Lung (tissue), 12 donors: ENCODE measurements around the gene EEF1E1. TPM values are rescaled to one million over a fixed set of nuclear protein-coding genes. Genes with fewer than 3 reads are reported as not detected.
A peak's percentile ranks its signal among the peaks of the same experiment; 100 is the strongest.

Source experiments
- ATAC-seq: fragments of 200-7000 bp; cut with Tn5 transposase; one replicate; pipeline ENCODE4 v1.9.1; 2020; ENCODE audit warnings: moderate number of reproducible peaks; ENCODE audit not compliant: insufficient read depth, low FRiP score
- DNase-seq, 3 donors: peaks; one replicate each; pipeline ENCODE4 v3.0.0-alpha.2; 2013 to 2017
- H3K27ac ChIP-seq, 2 donors: one replicate each; pipeline ENCODE4 v1.5.1; 2013; ENCODE audit warnings: mild to moderate bottlenecking in 2 of 2, moderate library complexity in 2 of 2, control low read depth in 1 of 2, inconsistent platforms in 1 of 2, low read depth in 1 of 2, low read length in 1 of 2
- H3K27me3 ChIP-seq, 3 donors: one replicate each; pipeline ENCODE4 v1.5.1; 2013; ENCODE audit warnings: low read length in 2 of 3; ENCODE audit not compliant: control insufficient read depth in 3 of 3, insufficient read depth in 3 of 3
- H3K36me3 ChIP-seq, 4 donors: one replicate each; pipeline ENCODE4 v1.5.1; 2013; ENCODE audit warnings: low read length in 4 of 4, mild to moderate bottlenecking in 1 of 4, moderate library complexity in 1 of 4; ENCODE audit not compliant: control insufficient read depth in 4 of 4, insufficient read depth in 4 of 4
- H3K4me1 ChIP-seq, 5 donors: one replicate each; pipeline ENCODE4 v1.5.1; 2013; ENCODE audit warnings: low read length in 5 of 5, mild to moderate bottlenecking in 2 of 5, moderate library complexity in 1 of 5; ENCODE audit not compliant: control insufficient read depth in 5 of 5, insufficient read depth in 5 of 5
- H3K4me3 ChIP-seq: one replicate; pipeline ENCODE4 v1.5.1; 2013; ENCODE audit warnings: mild to moderate bottlenecking, control low read depth, moderate library complexity
- H3K9ac ChIP-seq, 2 donors: one replicate each; pipeline ENCODE4 v1.5.1; 2013; ENCODE audit warnings: low read length in 2 of 2, control low read depth in 1 of 2; ENCODE audit not compliant: insufficient read depth in 1 of 2
- H3K9me3 ChIP-seq, 4 donors: one replicate each; pipeline ENCODE4 v1.5.1; 2013; ENCODE audit warnings: low read length in 3 of 4, mild to moderate bottlenecking in 1 of 4, moderate library complexity in 1 of 4; ENCODE audit not compliant: control insufficient read depth in 4 of 4, insufficient read depth in 3 of 4
- WGBS, 2 donors: extraction: QIAGEN DNeasy Blood & Tissue Kit; methylation state at CpG; one replicate each; pipeline ENCODE4 v1.1.7; 2013; 5-methylcytosine and 5-hydroxymethylcytosine counted together
- polyA plus RNA-seq, 2 donors: library from polyadenylated mRNA; stranded (reverse); fragments of 200-250 nt; gene quantifications; one replicate each; pipeline ENCODE4 v1.2.1, GENCODE V29; 2013
- total RNA-seq, 2 donors: library from RNA; depleted of rRNA in 1 of 2; stranded (reverse); fragments of >200 nt in 1 of 2; gene quantifications; one replicate each; pipeline ENCODE4 v1.2.1, GENCODE V29; 2014 to 2021
- TF ChIP-seq, protein P1 (sequence below): IDR thresholded peaks from 2 replicates; pipeline ENCODE4 v1.5.1; 2012; ENCODE audit warnings: mild to moderate bottlenecking; ENCODE audit errors: control extremely low read depth, extremely low read depth
- donor health status: control.
- donor health status: control.
- donor health status: Bipolar disorder and iron deficiency.
- donor health status: healthy.
- donor health status: DM: yes; HTN: yes; CAD: no.

Gene EEF1E1
- total and polyA plus RNA-seq, 4 donors: 15.2 to 39.2 (median 28.0) TPM

DNA sequence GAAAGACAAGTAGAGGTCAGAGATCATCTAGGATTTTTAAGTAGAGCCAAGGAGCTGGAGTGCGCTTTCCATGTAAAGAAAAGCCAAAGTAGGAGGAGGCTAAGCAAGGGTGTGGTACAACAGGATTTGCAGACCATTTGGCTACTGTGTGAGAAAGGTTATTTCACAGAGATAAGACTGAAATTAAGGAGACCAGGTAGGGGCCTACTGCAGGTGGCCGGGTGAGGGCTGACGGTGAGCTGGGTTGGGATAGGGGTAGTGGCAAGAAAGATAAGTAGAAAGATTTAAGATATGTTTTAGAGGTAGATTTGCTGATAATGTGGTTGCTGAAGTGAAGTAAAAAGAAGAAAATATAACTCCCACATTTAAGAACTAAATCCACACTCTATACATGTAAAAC lies 42.0 kb downstream of the EEF1E1 start:
- Histone ChIP-seq H3K4me3 (no peak overlapping the region), H3K4me1 (peaks cover 0 to 12% (median 0%) of the 10 kb centered on the region in 5 donors), H3K36me3 (peaks cover 3 to 9% (median 7%) of the 10 kb centered on the region in 4 donors), H3K9me3 (no peaks in the 10 kb centered on the region), H3K27ac (no peak overlapping the region), H3K27me3 (no peaks in the 10 kb centered on the region), H3K9ac (no peak overlapping the region)
- WGBS, 2 donors: 91 to 97% methylated on average over 3 of the region's 3 CpGs
- DNase-seq (no peak), ATAC-seq (no peak)
- TF ChIP-seq, protein P1, sequence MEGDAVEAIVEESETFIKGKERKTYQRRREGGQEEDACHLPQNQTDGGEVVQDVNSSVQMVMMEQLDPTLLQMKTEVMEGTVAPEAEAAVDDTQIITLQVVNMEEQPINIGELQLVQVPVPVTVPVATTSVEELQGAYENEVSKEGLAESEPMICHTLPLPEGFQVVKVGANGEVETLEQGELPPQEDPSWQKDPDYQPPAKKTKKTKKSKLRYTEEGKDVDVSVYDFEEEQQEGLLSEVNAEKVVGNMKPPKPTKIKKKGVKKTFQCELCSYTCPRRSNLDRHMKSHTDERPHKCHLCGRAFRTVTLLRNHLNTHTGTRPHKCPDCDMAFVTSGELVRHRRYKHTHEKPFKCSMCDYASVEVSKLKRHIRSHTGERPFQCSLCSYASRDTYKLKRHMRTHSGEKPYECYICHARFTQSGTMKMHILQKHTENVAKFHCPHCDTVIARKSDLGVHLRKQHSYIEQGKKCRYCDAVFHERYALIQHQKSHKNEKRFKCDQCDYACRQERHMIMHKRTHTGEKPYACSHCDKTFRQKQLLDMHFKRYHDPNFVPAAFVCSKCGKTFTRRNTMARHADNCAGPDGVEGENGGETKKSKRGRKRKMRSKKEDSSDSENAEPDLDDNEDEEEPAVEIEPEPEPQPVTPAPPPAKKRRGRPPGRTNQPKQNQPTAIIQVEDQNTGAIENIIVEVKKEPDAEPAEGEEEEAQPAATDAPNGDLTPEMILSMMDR: no peak

DNA sequence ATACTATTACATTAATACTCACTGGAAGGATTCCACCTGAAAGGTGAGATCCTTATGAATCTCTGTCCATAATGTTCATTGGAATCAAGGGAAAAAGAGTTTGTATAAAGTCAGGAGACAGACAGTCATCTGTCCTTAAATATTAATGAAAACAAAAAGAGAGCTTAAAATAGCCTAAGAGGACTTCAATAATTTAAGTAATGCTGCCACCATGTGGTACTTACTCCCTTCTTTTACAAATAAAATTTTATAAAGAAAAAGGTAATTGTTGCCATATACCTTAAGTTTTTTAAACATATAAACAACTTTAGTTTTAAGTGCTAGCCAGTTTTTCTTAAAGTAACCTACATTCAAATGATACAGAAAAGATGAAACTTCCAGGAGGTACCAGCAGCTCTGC lies 43.2 kb downstream of the EEF1E1 start:
- DNase-seq (peak in 2 of 3 donors; percentile 43 to 69), ATAC-seq (no peak)
- Histone ChIP-seq H3K27me3 (no peaks in the 10 kb centered on the region), H3K36me3 (peaks cover 3 to 9% (median 8%) of the 10 kb centered on the region in 4 donors), H3K27ac (no peak overlapping the region), H3K4me1 (peaks cover 0 to 8% (median 0%) of the 10 kb centered on the region in 5 donors), H3K9ac (no peak overlapping the region), H3K9me3 (no peaks in the 10 kb centered on the region), H3K4me3 (no peak overlapping the region)
- TF ChIP-seq, protein P1: no peak

DNA sequence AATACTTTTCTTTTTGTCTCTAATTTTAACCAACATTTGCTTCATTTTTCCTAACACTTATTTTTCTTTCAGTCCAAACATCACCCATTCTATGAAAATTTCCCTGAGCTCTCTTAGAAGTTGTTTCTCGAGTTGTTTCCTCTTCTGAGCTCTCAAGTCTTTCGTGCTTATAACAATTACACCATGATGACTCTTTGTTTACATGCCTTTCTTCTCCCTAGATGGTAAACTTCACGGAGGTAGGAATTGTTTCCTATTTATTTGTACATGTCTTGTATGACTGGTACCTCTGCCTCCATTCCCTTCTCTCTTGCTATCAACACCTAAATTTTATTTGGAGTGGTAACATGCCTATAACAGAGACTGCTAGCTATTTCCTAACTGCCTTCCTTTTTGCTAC lies 44.6 kb downstream of the EEF1E1 start:
- H3K9me3 ChIP-seq: no peaks in the 10 kb centered on the region
- H3K36me3 ChIP-seq: peaks cover 3 to 9% (median 7%) of the 10 kb centered on the region in 4 donors
- TF ChIP-seq, protein P1: no peak
- H3K4me1 ChIP-seq: peaks cover 0 to 4% (median 0%) of the 10 kb centered on the region in 5 donors
- ATAC-seq (no peak), DNase-seq (no peak)
- H3K27me3 ChIP-seq: no peaks in the 10 kb centered on the region
- no peak overlapping the region for H3K4me3 ChIP-seq
- H3K27ac ChIP-seq: no peak overlapping the region
- WGBS, 2 donors: 54 to 72% methylated on average over 3 of the region's 3 CpGs
- no peak overlapping the region for H3K9ac ChIP-seq

DNA sequence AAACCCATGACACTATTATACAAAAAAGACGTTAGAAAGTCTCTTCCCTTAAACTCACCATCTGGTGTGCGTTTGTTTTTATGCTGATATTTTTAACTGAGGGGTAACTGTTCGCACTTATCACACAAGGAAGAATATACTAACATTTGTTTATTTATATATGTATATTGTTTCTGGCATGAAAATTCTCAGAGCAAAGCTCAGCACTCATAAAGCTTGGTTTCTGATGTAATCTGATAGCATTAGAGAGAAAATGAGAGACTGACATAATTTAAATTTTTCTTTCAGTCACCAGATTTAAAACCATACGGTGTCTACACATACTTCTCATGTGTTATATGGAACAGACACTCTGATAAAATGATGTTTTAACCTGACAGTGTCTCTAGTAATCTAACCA lies 45.1 kb downstream of the EEF1E1 start:
- Histone ChIP-seq H3K9me3 (no peaks in the 10 kb centered on the region), H3K27ac (no peak overlapping the region), H3K27me3 (no peaks in the 10 kb centered on the region), H3K4me1 (peaks cover 0 to 4% (median 0%) of the 10 kb centered on the region in 5 donors), H3K4me3 (no peak overlapping the region), H3K9ac (peak overlapping the region in 1 of 2 donors; percentile 19), H3K36me3 (peaks cover 3 to 9% (median 7%) of the 10 kb centered on the region in 4 donors)
- DNase-seq (peak in 2 of 3 donors; percentile 20 to 26), ATAC-seq (no peak)
- 90% methylated on average over 4 of the region's 4 CpGs for WGBS, 2 donors
- TF ChIP-seq, protein P1: no peak
